GM18873 (cell line): ENCODE results near the gene DCUN1D2.

Experiments
- ATAC-seq: cut with Tn5 transposase; IDR thresholded peaks from one replicate; pipeline ENCODE4 v1.9.1; 2021; ENCODE audit warnings: mild to moderate bottlenecking, moderate library complexity, moderate number of reproducible peaks; ENCODE audit not compliant: unreplicated experiment, low FRiP score

DCUN1D2 gene

DNA sequence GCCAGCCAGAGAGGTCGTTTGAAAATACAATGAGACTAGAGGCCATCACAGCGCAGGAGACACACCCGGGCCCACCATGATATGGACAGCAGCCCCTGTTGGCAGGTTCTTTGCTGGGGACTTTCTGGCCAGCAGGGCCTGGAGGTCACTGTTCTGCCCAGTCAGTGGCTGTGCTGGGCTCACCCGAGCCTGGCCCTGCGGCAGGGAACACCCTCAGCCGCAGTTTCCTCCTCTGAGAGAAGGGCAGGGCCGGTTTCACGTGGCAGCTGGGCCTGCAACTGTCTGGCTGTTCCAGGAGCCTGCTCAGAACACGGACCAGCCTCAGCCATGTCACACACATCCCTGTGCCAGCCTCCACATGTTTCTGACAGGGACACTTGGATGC, 76.6 kb downstream of the DCUN1D2 start:
- no peak for ATAC-seq

GRCh38 chr13:113413178-113413897, 77.2 kb downstream of the DCUN1D2 start:
- no peak for ATAC-seq

GRCh38 chr13:113412440-113412839, 78.1 kb downstream of the DCUN1D2 start:
- ATAC-seq: no peak

DNA sequence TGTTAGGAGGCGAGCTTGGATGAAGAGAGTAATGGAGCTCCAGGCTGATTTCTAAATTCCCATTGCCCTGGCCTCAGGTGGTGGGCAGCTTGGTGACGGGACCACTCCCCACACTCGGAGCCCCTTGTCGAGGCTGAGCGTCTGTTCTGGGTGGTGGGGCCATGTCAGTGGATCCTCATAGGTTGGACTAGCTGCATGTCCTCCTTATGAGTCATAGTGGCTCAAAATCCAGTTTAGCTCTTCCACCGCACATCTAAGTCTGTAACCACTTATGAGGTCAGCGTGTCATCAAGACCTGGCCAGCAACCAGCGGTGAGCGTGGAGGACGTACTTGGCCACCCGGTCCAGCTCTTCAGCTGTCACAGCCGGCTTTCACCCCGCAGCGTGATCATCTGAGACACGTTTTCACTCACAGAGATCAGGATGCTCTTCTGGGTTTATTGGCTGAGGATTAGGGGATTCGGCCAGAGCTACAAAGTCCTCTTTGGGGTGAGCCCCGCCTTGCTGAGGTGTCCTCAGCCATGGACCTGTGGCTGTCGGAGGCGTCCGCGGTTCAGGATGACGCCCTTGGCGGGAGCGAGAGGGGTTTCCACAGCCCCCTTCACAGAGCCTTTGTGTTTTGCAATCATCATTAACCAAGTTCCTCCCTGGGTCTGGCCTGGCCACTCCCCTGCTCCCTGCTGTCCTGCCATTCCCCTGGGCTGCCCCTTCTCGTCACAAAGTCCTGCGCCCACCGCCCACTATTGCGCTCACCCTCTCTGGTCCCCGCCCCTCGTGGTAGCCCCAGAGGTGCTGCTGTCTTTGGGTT, 79.1 kb downstream of the DCUN1D2 start:
- no peak for ATAC-seq

DNA sequence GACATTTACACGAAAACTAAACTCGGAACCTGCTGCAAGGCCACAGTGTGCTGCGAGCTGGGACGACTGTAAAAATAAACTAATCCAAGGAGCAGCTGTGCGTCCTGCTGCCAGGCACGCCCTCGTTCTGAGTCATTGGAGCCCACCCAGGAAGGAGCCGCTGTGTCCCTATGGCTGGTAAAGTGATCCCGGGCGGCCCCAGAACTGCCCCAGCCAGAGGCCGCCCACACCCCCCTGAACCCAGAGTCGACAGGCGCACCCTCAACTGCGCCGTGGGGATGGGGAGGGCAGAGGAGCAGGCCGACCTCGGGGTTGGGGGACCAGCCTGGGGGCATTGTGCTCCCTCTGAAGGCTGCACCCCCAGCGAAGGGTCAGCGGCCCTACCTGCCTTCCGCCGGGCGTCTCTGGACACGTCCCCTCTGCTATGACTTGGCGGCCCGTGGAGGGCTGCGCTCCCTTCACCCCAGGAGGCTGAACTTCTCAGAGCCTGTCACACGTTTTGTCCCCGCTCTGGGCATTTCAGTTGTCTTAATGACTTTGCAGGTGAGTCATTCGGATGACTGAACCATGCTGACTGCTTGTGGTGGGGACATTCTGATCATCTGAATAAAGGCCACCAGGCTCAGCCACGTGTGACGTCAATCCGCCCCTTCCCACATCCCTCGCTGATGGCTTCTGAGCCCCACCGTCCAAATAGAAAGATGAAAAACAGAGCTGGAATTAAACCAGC, 79.9 kb downstream of the DCUN1D2 start:
- no peak for ATAC-seq

DNA sequence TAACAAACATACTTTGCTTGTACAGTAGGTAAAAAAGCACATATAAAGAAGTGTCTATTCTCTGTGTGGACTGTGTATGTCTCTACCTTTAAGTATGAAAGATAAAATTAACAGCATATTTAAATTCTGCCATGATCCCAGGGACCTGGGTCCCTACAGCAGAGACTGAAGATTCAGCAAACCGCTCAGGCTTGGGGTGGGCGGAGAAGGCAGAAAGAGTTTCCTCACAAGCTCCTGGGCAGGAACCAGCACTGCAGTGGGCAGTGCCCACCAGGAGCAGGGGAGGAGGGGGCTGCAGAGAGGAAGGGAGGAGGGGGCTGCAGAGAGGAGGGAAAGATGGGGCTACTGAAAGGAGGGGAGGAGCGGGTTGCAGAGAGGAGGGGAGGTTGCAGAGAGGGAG, 81.9 kb downstream of the DCUN1D2 start:
- no peak for ATAC-seq

- no peak for ATAC-seq
These were observed 82.7 kb downstream of the DCUN1D2 start for GRCh38 chr13:113407531-113408393.

- ATAC-seq: no peak
These were observed 83.4 kb downstream of the DCUN1D2 start for GRCh38 chr13:113407103-113407530.

- ATAC-seq: no peak
These were observed 84.0 kb downstream of the DCUN1D2 start for GRCh38 chr13:113406321-113407102.
